C4-2B (cell line): Measurements from ENCODE around the gene RBMS3.

Source experiments
- H3K27ac ChIP-seq: fragments of 450-650 bp; 2 replicates; pipeline ENCODE4 v1.5.1; 2017
- CTCF ChIP-seq: fragments of 450-650 bp; conservative IDR thresholded peaks from 2 replicates; pipeline ENCODE4 v1.5.1; 2017; ENCODE audit warnings: mild to moderate bottlenecking
- ZFX ChIP-seq: fragments of 450-650 bp; IDR thresholded peaks from 2 replicates; pipeline ENCODE4 v1.6.1; 2017

Gene RBMS3

GRCh38 chr3:29901097-29901496 lies 620.2 kb downstream of the RBMS3 start:
- TF ChIP-seq CTCF (no peak), ZFX (no peak)
- no peak overlapping the region for H3K27ac ChIP-seq

GRCh38 chr3:29903600-29903999 lies 622.7 kb downstream of the RBMS3 start:
- no peak for TF ChIP-seq ZFX
- TF ChIP-seq CTCF, result no peak
- no peak overlapping the region for H3K27ac ChIP-seq

- no peak overlapping the region for H3K27ac ChIP-seq
- no peak for TF ChIP-seq CTCF
- TF ChIP-seq ZFX, result no peak
These were observed 626.0 kb downstream of the RBMS3 start for GRCh38 chr3:29906906-29907305.

- TF ChIP-seq ZFX (no peak), CTCF (no peak)
- no peak overlapping the region for H3K27ac ChIP-seq
These were observed 631.9 kb downstream of the RBMS3 start for GRCh38 chr3:29912600-29913288.

GRCh38 chr3:29914861-29915524 lies 634.1 kb downstream of the RBMS3 start:
- no peak for TF ChIP-seq CTCF

GRCh38 chr3:29919571-29919970 lies 638.7 kb downstream of the RBMS3 start:
- TF ChIP-seq CTCF (no peak), ZFX (no peak)
- H3K27ac ChIP-seq, result no peak overlapping the region

More at GRCh38 chr3:29914861-29915524, 634.1 kb downstream of the RBMS3 start:
- H3K27ac ChIP-seq, result no peak overlapping the region

- no peak overlapping the region for H3K27ac ChIP-seq
- TF ChIP-seq CTCF, result no peak
- no peak for TF ChIP-seq ZFX
These were observed 642.3 kb downstream of the RBMS3 start for GRCh38 chr3:29922992-29923746.
